ENCODE results near the gene ZNF394. TPM values are rescaled to one million over a fixed set of nuclear protein-coding genes. Genes with fewer than 3 reads are reported as not detected.
A peak's percentile ranks its signal among the peaks of the same experiment; 100 is the strongest.

ZNF394 gene
- total and polyA plus RNA-seq, 9 of the 15 experiments (the other 6 are each of a cell fraction or from before 2014, with no cell fraction given) = 2.9 to 32.2 (median 24.2) TPM

GRCh38 chr7:99504603-99505323, 4.7 kb upstream of the ZNF394 start, which contains the start of gene ZKSCAN5 (continued):
- TF ChIP-seq NFIC (IDR thresholded peaks at IDR 0.05) = peak; percentile 18; the same call in 1 of the 2 replicates
- TF ChIP-seq DMBX1 (CRISPR knock-in tag; IDR thresholded peaks at IDR 0.05; ENCODE audit: borderline replicate concordance) = peak; percentile 23; the same call in 1 of the 2 replicates
- TF ChIP-seq CTCFL (IDR thresholded peaks at IDR 0.05; ENCODE audit: borderline replicate concordance, insufficient read depth, low read depth, low read length, poor library complexity, severe bottlenecking) = peak; percentile 8
- TF ChIP-seq, protein P1, sequence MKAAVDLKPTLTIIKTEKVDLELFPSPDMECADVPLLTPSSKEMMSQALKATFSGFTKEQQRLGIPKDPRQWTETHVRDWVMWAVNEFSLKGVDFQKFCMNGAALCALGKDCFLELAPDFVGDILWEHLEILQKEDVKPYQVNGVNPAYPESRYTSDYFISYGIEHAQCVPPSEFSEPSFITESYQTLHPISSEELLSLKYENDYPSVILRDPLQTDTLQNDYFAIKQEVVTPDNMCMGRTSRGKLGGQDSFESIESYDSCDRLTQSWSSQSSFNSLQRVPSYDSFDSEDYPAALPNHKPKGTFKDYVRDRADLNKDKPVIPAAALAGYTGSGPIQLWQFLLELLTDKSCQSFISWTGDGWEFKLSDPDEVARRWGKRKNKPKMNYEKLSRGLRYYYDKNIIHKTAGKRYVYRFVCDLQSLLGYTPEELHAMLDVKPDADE (conservative IDR thresholded peaks at IDR 0.05; ENCODE audit: control insufficient read depth, low read depth, low read length) = peak; percentile 90
- TF ChIP-seq RNF2 (IDR thresholded peaks at IDR 0.05) = peak; percentile 52; the same call in 1 of the 2 replicates
- TF ChIP-seq ZNF224 (CRISPR knock-in tag; IDR thresholded peaks at IDR 0.05) = 0 out of 2 replicates have a peak, but pooled peaks have one; percentile 50

All from K562 (cell line).